H9 (cell line): ENCODE measurements around the gene SLC46A1. TPM values are rescaled to one million over a fixed set of nuclear protein-coding genes. Genes with fewer than 3 reads are reported as not detected.

Experiments
- DNase-seq: peaks from one replicate; pipeline ENCODE4 v3.0.0-alpha.2; 2017
- H2AFZ ChIP-seq: one replicate; pipeline ENCODE4 v1.6.1; 2013; ENCODE audit warnings: mild to moderate bottlenecking, low read length, control low read depth, moderate library complexity
- H2AK5ac ChIP-seq: 2 replicates; pipeline ENCODE4 v1.6.1; 2013; ENCODE audit warnings: low read length, control low read depth, mixed read lengths; ENCODE audit not compliant: insufficient read length
- H2BK120ac ChIP-seq: one replicate; pipeline ENCODE4 v1.6.1; 2013; ENCODE audit warnings: low read depth, mild to moderate bottlenecking, low read length, control low read depth, inconsistent platforms; ENCODE audit not compliant: poor library complexity, severe bottlenecking
- H2BK12ac ChIP-seq: 2 replicates; pipeline ENCODE4 v1.6.1; 2013; ENCODE audit warnings: low read length, control low read depth, mixed read lengths, low read depth; ENCODE audit not compliant: insufficient read length
- H2BK15ac ChIP-seq: 2 replicates; pipeline ENCODE4 v1.6.1; 2013; ENCODE audit warnings: low read depth, low read length, control low read depth
- H2BK20ac ChIP-seq: one replicate; pipeline ENCODE4 v1.6.1; 2013; ENCODE audit warnings: low read depth, mild to moderate bottlenecking, low read length, control low read depth, inconsistent platforms; ENCODE audit not compliant: poor library complexity, severe bottlenecking
- H2BK5ac ChIP-seq: 2 replicates; pipeline ENCODE4 v1.6.1; 2013; ENCODE audit warnings: low read length, control low read depth, mixed read lengths; ENCODE audit not compliant: insufficient read length
- H3K14ac ChIP-seq: 2 replicates; pipeline ENCODE4 v1.6.1; 2013; ENCODE audit warnings: low read length, control low read depth; ENCODE audit not compliant: insufficient read depth
- H3K18ac ChIP-seq: 2 replicates; pipeline ENCODE4 v1.6.1; 2013; ENCODE audit warnings: low read depth, mild to moderate bottlenecking, mixed read lengths, low read length, control low read depth; ENCODE audit not compliant: insufficient read length
- H3K23ac ChIP-seq: 2 replicates; pipeline ENCODE4 v1.6.1; 2013; ENCODE audit warnings: low read length, control low read depth, mixed read lengths, low read depth; ENCODE audit not compliant: insufficient read length
- H3K23me2 ChIP-seq: 2 replicates; pipeline ENCODE4 v1.6.1; 2013; ENCODE audit warnings: low read depth, mild to moderate bottlenecking, mixed read lengths, low read length, control low read depth; ENCODE audit not compliant: insufficient read length, poor library complexity, severe bottlenecking
- H3K27ac ChIP-seq: 2 replicates; pipeline ENCODE4 v1.5.1; 2013; ENCODE audit warnings: low read length, control low read depth, mixed read lengths, low read depth; ENCODE audit not compliant: insufficient read length
- H3K27me3 ChIP-seq: 2 replicates; pipeline ENCODE4 v1.6.1; 2013; ENCODE audit warnings: low read length, control low read depth, inconsistent platforms; ENCODE audit not compliant: insufficient read depth
- H3K4ac ChIP-seq: 2 replicates; pipeline ENCODE4 v1.6.1; 2013; ENCODE audit warnings: low read depth, mild to moderate bottlenecking, control low read depth, inconsistent platforms, low read length, moderate library complexity
- H3K4me1 ChIP-seq: 2 replicates; pipeline ENCODE4 v1.6.1; 2013; ENCODE audit warnings: low read length, control low read depth, inconsistent platforms; ENCODE audit not compliant: insufficient read depth
- H3K4me2 ChIP-seq: 2 replicates; pipeline ENCODE4 v1.6.1; 2013; ENCODE audit warnings: low read length, control low read depth, mixed read lengths; ENCODE audit not compliant: insufficient read length, insufficient read depth
- H3K56ac ChIP-seq: 2 replicates; pipeline ENCODE4 v1.6.1; 2013; ENCODE audit warnings: low read depth, mild to moderate bottlenecking, mixed read lengths, low read length, control low read depth; ENCODE audit not compliant: insufficient read length
- H3K79me1 ChIP-seq: 2 replicates; pipeline ENCODE4 v1.6.1; 2013; ENCODE audit warnings: low read depth, mild to moderate bottlenecking, moderate library complexity, low read length, control low read depth, inconsistent platforms; ENCODE audit not compliant: insufficient read depth, poor library complexity, severe bottlenecking
- H3K79me2 ChIP-seq: 2 replicates; pipeline ENCODE4 v1.6.1; 2013; ENCODE audit warnings: low read length, control low read depth, inconsistent platforms; ENCODE audit not compliant: insufficient read depth
- H3K9ac ChIP-seq: 2 replicates; pipeline ENCODE4 v1.6.1; 2013; ENCODE audit warnings: low read length, control low read depth, mixed read lengths; ENCODE audit not compliant: insufficient read length; ENCODE audit errors: extremely low read depth
- H3K9me3 ChIP-seq: one replicate; pipeline ENCODE4 v1.6.1; 2013; ENCODE audit warnings: low read depth, low read length, inconsistent platforms; ENCODE audit not compliant: control insufficient read depth
- H3T11ph ChIP-seq: one replicate; pipeline ENCODE4 v1.6.1; 2013; ENCODE audit warnings: mild to moderate bottlenecking, low read length, control low read depth, inconsistent platforms
- H4K20me1 ChIP-seq: one replicate; pipeline ENCODE4 v1.6.1; 2013; ENCODE audit not compliant: control insufficient read depth, insufficient read length, insufficient read depth
- H4K5ac ChIP-seq: 2 replicates; pipeline ENCODE4 v1.6.1; 2013; ENCODE audit warnings: low read depth, mild to moderate bottlenecking, mixed read lengths, low read length, control low read depth; ENCODE audit not compliant: insufficient read length
- H4K8ac ChIP-seq: replicated peaks from 2 replicates; pipeline ENCODE4 v1.6.1; 2013; ENCODE audit warnings: low read length, control low read depth, mixed read lengths, low read depth; ENCODE audit not compliant: insufficient read length
- H4K91ac ChIP-seq: 2 replicates; pipeline ENCODE4 v1.6.1; 2013; ENCODE audit warnings: low read depth, mild to moderate bottlenecking, moderate library complexity, mixed read lengths, low read length, control low read depth; ENCODE audit not compliant: insufficient read length
- H3K27ac Mint-ChIP-seq, 3 experiments: 2 replicates in 2 of 3; 3 replicates in 1 of 3; pipeline ENCODE4 v1.8.0; 2020 to 2021; ENCODE audit warnings: mixed read lengths in 3 of 3, mild to moderate bottlenecking in 1 of 3, moderate library complexity in 1 of 3
- H3K27me3 Mint-ChIP-seq: 2 replicates; pipeline ENCODE4 v1.8.0; 2021; ENCODE audit warnings: low read depth, mild to moderate bottlenecking, moderate library complexity, mixed read lengths
- H3K36me3 Mint-ChIP-seq, 3 experiments: 2 replicates in 2 of 3; 3 replicates in 1 of 3; pipeline ENCODE4 v1.8.0; 2020 to 2021; ENCODE audit warnings: low read depth in 3 of 3, mixed read lengths in 3 of 3; ENCODE audit not compliant: insufficient read depth in 1 of 3
- H3K4me1 Mint-ChIP-seq, 2 experiments: 2 replicates each; pipeline ENCODE4 v1.8.0; 2020; ENCODE audit warnings: mixed read lengths in 2 of 2
- H3K4me3 Mint-ChIP-seq, 2 experiments: 2 replicates in 1 of 2; 3 replicates in 1 of 2; pipeline ENCODE4 v1.8.0; 2020 to 2021; ENCODE audit warnings: mild to moderate bottlenecking in 2 of 2, mixed read lengths in 2 of 2, moderate library complexity in 1 of 2
- H3K9me3 Mint-ChIP-seq, 2 experiments: 2 replicates in 1 of 2; 3 replicates in 1 of 2; pipeline ENCODE4 v1.8.0; 2020; ENCODE audit warnings: mild to moderate bottlenecking in 2 of 2, mixed read lengths in 2 of 2, moderate library complexity in 1 of 2
- total RNA-seq: library from RNA; stranded (reverse); gene quantifications from 2 replicates; pipeline ENCODE4 v1.2.1, GENCODE V29; 2021
- TF ChIP-seq, protein P1 (sequence below): fragments of 200-600 bp; sonication (generic); conservative IDR thresholded peaks from 3 replicates; pipeline ENCODE4 v1.8.0; 2021; ENCODE audit warnings: antibody characterized with exemption, mild to moderate bottlenecking

Gene SLC46A1
- total RNA-seq, 1 experiment from 2014 or later: 8.7 TPM

DNA sequence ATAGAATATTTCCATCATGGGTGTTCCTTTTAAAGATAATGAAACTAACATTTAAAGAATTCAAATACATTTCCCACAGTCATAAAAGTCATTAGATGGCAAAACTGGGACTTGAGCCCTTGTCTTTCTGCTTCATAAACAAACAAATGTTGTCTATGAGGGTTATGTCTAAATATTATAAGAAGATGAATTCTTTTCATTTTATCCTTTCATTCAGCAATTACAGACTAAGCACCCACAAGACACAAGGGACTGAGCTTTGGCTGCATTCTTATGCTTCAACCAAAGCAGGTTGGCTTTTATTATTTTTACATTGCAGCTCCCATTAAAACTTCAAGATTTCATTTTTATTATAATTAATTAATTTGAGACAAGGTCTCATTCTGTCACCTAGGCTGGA lies 19.6 kb downstream of the SLC46A1 start:
- Mint-ChIP-seq H3K36me3 (peaks cover 0 to 2% (median 0%) of the 10 kb centered on the region in 3 experiments; a peak in 2 of 7 replicates), H3K9me3 (no peaks in the 10 kb centered on the region; a peak in 1 of 5 replicates), H3K4me1 (peaks cover 2 to 10% of the 10 kb centered on the region in 2 experiments; a peak in 3 of 4 replicates), H3K27me3 (peaks cover 69% of the 10 kb centered on the region), H3K27ac (no peak overlapping the region), H3K4me3 (no peak overlapping the region)
- H3K9ac ChIP-seq: no peak overlapping the region
- no peak overlapping the region for H2BK15ac ChIP-seq
- H4K91ac ChIP-seq: no peak overlapping the region
- no peak overlapping the region for H3K4me2 ChIP-seq
- no peak overlapping the region for H3K23ac ChIP-seq
- TF ChIP-seq, protein P1, sequence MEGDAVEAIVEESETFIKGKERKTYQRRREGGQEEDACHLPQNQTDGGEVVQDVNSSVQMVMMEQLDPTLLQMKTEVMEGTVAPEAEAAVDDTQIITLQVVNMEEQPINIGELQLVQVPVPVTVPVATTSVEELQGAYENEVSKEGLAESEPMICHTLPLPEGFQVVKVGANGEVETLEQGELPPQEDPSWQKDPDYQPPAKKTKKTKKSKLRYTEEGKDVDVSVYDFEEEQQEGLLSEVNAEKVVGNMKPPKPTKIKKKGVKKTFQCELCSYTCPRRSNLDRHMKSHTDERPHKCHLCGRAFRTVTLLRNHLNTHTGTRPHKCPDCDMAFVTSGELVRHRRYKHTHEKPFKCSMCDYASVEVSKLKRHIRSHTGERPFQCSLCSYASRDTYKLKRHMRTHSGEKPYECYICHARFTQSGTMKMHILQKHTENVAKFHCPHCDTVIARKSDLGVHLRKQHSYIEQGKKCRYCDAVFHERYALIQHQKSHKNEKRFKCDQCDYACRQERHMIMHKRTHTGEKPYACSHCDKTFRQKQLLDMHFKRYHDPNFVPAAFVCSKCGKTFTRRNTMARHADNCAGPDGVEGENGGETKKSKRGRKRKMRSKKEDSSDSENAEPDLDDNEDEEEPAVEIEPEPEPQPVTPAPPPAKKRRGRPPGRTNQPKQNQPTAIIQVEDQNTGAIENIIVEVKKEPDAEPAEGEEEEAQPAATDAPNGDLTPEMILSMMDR: no peak
- no peaks in the 10 kb centered on the region for H3K4me1 ChIP-seq
- H3T11ph ChIP-seq: no peak overlapping the region
- no peak overlapping the region for H3K56ac ChIP-seq
- H3K79me2 ChIP-seq: no peaks in the 10 kb centered on the region
- no peak overlapping the region for H4K5ac ChIP-seq
- H2AK5ac ChIP-seq: no peak overlapping the region
- no peak overlapping the region for H2BK20ac ChIP-seq
- no peak overlapping the region for H3K4ac ChIP-seq
- no peaks in the 10 kb centered on the region for H3K9me3 ChIP-seq
- H2AFZ ChIP-seq: no peak overlapping the region
- peaks cover 13% of the 10 kb centered on the region; the same call in 1 of the 2 replicates for H3K27me3 ChIP-seq
- no peak overlapping the region for H4K8ac ChIP-seq
- no peak overlapping the region for H2BK5ac ChIP-seq
- H2BK12ac ChIP-seq: no peak overlapping the region
- no peak overlapping the region for H3K18ac ChIP-seq
- no peak overlapping the region for H2BK120ac ChIP-seq
- no peak for DNase-seq
- peaks cover 12% of the 10 kb centered on the region for H3K23me2 ChIP-seq
- H3K79me1 ChIP-seq: no peaks in the 10 kb centered on the region
- no peaks in the 10 kb centered on the region for H4K20me1 ChIP-seq
- no peak overlapping the region for H3K14ac ChIP-seq
- H3K27ac ChIP-seq: no peak overlapping the region
